Measurements from ENCODE around the gene PLA2R1. TPM values are rescaled to one million over a fixed set of nuclear protein-coding genes. Genes with fewer than 3 reads are reported as not detected.

The PLA2R1 gene
- total RNA-seq, 4 donors from 2014 or later, result 1.4 to 18.2 (median 14.6) TPM

DNA sequence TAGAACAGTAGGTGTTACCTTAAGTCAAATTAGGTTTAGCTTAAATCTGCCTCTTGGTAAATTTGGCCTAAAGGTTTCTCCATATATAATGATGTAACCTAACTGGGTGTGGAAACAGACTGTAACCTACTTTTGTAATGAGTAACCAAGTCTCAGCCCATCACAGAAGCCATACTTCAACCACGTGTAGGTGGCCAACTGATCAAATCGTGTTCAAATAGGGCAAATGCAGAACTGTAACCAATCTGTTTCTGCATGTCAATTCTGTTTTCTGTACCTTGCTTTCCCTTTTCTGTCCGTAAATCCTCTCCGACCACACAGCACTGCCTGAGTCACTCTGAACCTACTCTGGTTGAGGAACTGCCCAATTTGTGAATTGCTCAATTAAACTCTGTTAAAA is 34.0 kb upstream of the PLA2R1 start:
- in situ Hi-C loops (cut with MboI; ENCODE audit: low pct_ligation_motif_present in 1 of 4, low pct_unique_long_range_greater_than_20kb in 1 of 4, low sequenced_read_pairs in 3 of 4) (loop anchor here in 2 of 4 donors (25.0 kb wide), 2 partner anchors 866 to 916 kb away; no protein-coding TSS in a partner anchor), intact Hi-C loops (cut with DNase I; ENCODE audit: low total_unique reads) (no loop called here)
- no peaks in the 10 kb centered on the region for H3K36me3 ChIP-seq
- no peak for TF ChIP-seq POLR2A (IDR thresholded peaks at IDR 0.05)
- TF ChIP-seq CTCF (IDR thresholded peaks at IDR 0.05), result no peak
- no peak for TF ChIP-seq POLR2AphosphoS5 (IDR thresholded peaks at IDR 0.05)
- no peak for TF ChIP-seq EP300 (IDR thresholded peaks at IDR 0.05; ENCODE audit: low read depth)
- H3K27me3 ChIP-seq, result no peaks in the 10 kb centered on the region
- WGBS, 2 donors (ENCODE audit: low coverage in 1 of 2), result 68 to 83% methylated on average over 3 to 4 of the region's 4 CpGs
- DNase-seq, result no peak
- H3K4me1 ChIP-seq, result peaks cover 0 to 11% (median 0%) of the 10 kb centered on the region in 4 donors
- no peak overlapping the region for H3K4me3 ChIP-seq
- H3K9me3 ChIP-seq, result peaks cover 0 to under 1% of the 10 kb centered on the region in 2 donors
- no peak overlapping the region for H3K27ac ChIP-seq

DNA sequence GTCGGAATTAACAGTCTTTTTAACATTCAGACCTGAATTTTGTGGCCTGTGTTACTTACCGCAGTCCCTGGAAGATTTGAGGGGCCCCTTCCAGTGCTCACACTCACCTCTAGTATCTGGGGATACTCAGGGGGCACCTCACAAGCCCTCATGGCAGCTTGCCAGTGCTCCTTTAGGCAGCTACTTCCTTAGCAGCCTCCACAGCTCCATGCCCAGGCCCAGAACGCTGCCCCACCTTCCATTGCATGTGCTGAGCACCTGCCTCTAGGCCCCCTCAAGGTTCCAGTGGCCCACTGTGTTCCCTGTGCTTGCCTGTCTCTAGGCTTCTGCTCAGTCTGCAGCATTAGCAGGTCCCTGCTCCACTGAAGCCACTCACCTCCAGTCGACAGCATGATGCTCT is 30.0 kb upstream of the PLA2R1 start:
- H3K27me3 ChIP-seq, result no peaks in the 10 kb centered on the region
- H3K36me3 ChIP-seq, result no peaks in the 10 kb centered on the region
- DNase-seq, result no peak
- intact Hi-C loops (cut with DNase I; ENCODE audit: low total_unique reads) (no loop called here), in situ Hi-C loops (cut with MboI; ENCODE audit: low pct_ligation_motif_present in 1 of 4, low pct_unique_long_range_greater_than_20kb in 1 of 4, low sequenced_read_pairs in 3 of 4) (loop anchor here in 2 of 4 donors (25.0 kb wide), 2 partner anchors 870 to 920 kb away; no protein-coding TSS in a partner anchor)
- no peak overlapping the region for H3K27ac ChIP-seq
- TF ChIP-seq EP300 (IDR thresholded peaks at IDR 0.05; ENCODE audit: low read depth) (no peak), POLR2AphosphoS5 (IDR thresholded peaks at IDR 0.05) (no peak), POLR2A (IDR thresholded peaks at IDR 0.05) (no peak), CTCF (IDR thresholded peaks at IDR 0.05) (no peak)
- peaks cover 0 to 5% (median 0%) of the 10 kb centered on the region in 4 donors for H3K4me1 ChIP-seq
- peaks cover 25 to 38% of the 10 kb centered on the region in 2 donors for H3K9me3 ChIP-seq
- 82% methylated on average over 4 of the region's 4 CpGs; no CpG with 5 or more reads in 1 of the 2 donors for WGBS, 2 donors (ENCODE audit: low coverage in 1 of 2)
- H3K4me3 ChIP-seq, result no peak overlapping the region

DNA sequence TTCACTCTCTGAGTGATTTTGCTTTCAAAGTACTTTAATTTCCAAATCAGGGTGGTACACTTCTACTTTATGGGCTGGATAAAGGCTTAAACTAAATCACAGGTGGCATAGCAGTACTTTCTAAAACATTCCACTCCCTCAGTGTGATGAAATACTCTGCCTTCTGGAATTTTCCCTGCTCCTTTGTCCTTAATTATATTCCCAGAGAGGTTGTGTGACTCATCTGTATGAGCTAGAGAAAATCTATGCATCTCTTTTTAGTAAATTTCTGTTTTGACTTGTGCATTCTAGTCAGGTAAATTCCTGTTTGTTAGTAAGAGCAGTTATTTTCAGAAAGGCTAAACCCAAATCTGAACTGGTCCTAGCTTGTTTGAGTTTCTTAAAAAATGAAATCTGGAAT is 29.0 kb upstream of the PLA2R1 start:
- Histone ChIP-seq H3K9me3 (peaks cover 36 to 48% of the 10 kb centered on the region in 2 donors), H3K4me1 (no peaks in the 10 kb centered on the region)

More for the DNA sequence above, 29.0 kb upstream of the PLA2R1 start:
- no peaks in the 10 kb centered on the region for H3K27me3 ChIP-seq
- TF ChIP-seq POLR2AphosphoS5 (IDR thresholded peaks at IDR 0.05), result no peak
- no peak for TF ChIP-seq CTCF (IDR thresholded peaks at IDR 0.05)
- TF ChIP-seq POLR2A (IDR thresholded peaks at IDR 0.05), result no peak
- no peak for TF ChIP-seq EP300 (IDR thresholded peaks at IDR 0.05; ENCODE audit: low read depth)
- intact Hi-C loops (cut with DNase I; ENCODE audit: low total_unique reads) (no loop called here), in situ Hi-C loops (cut with MboI; ENCODE audit: low pct_ligation_motif_present in 1 of 4, low pct_unique_long_range_greater_than_20kb in 1 of 4, low sequenced_read_pairs in 3 of 4) (loop anchor here in 2 of 4 donors (25.0 kb wide), 2 partner anchors 871 to 921 kb away; no protein-coding TSS in a partner anchor)
- no peaks in the 10 kb centered on the region for H3K36me3 ChIP-seq
- H3K27ac ChIP-seq, result no peak overlapping the region
- no peak for DNase-seq
- H3K4me3 ChIP-seq, result no peak overlapping the region

Measured in transverse colon (tissue), 4 donors.